Mononuclear cell (primary cell): ENCODE measurements around the gene GJD3. TPM values are rescaled to one million over a fixed set of nuclear protein-coding genes. Genes with fewer than 3 reads are reported as not detected.

ENCODE experiments used
- H3K27me3 ChIP-seq: 2 replicates; pipeline ENCODE4 v1.6.0; 2011; ENCODE audit warnings: low read length, control low read depth; ENCODE audit not compliant: insufficient read depth
- H3K4me1 ChIP-seq: 2 replicates; pipeline ENCODE4 v1.5.1; 2011; ENCODE audit warnings: mild to moderate bottlenecking, low read length, control low read depth; ENCODE audit not compliant: insufficient read depth
- H3K4me3 ChIP-seq: 2 replicates; pipeline ENCODE4 v1.5.1; 2011; ENCODE audit warnings: mild to moderate bottlenecking, low read length, moderate library complexity
- H3K9me3 ChIP-seq: 2 replicates; pipeline ENCODE4 v1.5.1; 2011; ENCODE audit warnings: low read depth, mild to moderate bottlenecking, control low read depth, low read length
- total RNA-seq: library from RNA; depleted of rRNA; stranded (reverse); fragments of >200 nt; gene quantifications from one replicate; pipeline ENCODE4 v1.2.3, GENCODE V29; 2012

GJD3 gene
- total RNA-seq, 1 donor: 0.21 TPM

DNA sequence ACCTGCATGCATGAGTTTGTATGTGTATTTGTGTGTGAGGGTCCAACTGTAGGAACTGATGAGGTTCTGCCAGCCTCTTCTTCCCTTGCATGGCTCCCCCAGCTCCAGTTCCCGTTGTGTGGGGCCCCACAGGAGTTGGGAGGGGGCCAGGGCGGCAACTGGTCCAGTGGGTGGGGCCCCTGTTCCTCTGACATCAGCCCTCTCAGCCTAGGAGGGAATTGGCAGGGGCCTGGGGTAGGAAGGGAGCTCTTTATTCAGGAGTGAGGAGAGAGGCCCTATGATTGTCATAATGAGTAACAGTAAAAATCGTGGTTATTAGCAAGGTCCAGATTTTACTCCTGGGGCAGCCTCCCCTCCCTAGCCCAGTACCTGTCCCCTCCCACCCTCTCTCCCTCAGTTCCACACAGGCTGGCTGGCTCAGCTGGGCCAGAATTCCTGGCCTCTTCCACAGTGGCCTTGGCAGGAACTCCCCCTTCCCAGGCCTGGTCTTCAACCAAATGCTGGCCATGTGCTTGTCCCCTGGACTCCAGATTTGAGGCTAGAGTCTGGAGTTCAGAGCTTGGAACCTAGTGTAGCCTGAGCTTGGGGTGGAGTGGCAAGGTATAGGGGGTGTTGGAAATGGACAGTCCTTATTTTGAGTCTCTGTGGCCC lies 36.7 kb downstream of the GJD3 start:
- Histone ChIP-seq H3K4me1 (peaks cover 100% of the 10 kb centered on the region), H3K9me3 (no peaks in the 10 kb centered on the region), H3K4me3 (no peak overlapping the region), H3K27me3 (no peaks in the 10 kb centered on the region)

DNA sequence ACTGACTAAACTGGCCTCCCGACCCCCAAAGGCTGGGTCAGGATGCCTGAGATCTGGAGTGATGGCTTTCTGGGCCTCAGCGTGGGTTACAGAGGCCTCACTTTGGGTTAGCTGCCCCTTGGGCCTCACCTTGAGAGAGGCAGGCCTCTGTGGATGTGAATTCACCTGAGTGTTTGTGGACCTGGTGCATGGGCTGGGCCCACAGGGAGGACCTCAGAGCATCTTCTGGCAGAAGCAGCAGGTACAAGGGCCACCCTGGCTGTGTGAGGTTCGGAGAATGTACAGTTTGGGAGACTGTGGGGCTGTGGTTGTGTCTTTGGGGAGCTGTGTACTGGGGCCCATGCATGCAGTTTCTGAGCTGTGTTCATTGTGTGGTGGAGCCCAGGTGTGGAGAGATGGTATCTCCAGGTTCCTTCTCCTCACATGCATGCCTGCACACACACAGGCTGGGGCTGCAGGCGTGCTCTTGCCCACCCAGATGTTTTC lies 37.2 kb downstream of the GJD3 start:
- Histone ChIP-seq H3K9me3 (no peaks in the 10 kb centered on the region), H3K4me1 (peaks cover 96% of the 10 kb centered on the region), H3K27me3 (no peaks in the 10 kb centered on the region), H3K4me3 (no peak overlapping the region)

- no peaks in the 10 kb centered on the region for H3K9me3 ChIP-seq
- peaks cover 96% of the 10 kb centered on the region for H3K4me1 ChIP-seq
- H3K4me3 ChIP-seq: peak overlapping the region; percentile 15
- no peaks in the 10 kb centered on the region for H3K27me3 ChIP-seq
These were observed 37.7 kb downstream of the GJD3 start for GRCh38 chr17:40326832-40327199.

DNA sequence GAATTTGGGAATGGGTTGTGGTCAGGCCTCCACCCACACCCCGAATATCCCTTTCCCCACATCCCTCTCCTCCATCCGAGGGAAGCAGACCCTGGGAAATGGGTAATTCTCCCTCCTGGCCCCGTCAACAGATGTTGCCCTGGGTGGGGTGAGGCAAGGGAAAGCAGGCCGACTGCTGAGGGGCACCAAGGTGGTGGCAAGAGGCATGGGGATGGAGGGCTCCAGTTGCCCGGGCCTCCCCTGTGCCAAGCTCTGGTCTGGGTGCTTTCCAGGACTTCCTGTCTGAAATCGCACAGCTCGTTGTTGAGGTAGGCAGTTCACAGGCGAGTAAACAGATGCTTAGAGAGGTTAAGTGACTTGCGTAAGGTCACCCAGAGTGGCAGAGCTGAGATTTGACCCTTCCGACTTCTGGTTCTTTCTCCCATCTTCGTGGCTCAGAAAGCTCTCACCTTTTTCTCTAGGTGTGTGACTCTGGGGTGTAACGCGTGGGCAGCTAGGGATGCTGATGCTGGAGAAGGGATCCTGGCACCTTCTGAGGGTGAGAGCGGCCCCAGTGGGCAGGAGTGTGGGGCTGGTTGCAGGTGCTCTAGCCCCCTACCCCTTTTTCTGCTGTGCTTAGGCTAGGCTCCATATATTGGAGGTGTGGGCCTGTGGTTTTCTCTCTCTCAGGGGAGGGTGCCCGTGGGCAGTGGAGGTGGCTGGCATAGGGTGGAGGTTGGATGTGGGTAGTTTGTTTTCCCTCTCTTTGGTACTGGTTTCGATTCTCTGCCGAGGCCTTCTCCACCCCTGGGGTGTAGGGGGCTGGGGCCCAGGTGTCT lies 38.3 kb downstream of the GJD3 start:
- Histone ChIP-seq H3K9me3 (no peaks in the 10 kb centered on the region), H3K4me3 (peak overlapping the region; percentile 15), H3K27me3 (no peaks in the 10 kb centered on the region), H3K4me1 (peaks cover 96% of the 10 kb centered on the region)

DNA sequence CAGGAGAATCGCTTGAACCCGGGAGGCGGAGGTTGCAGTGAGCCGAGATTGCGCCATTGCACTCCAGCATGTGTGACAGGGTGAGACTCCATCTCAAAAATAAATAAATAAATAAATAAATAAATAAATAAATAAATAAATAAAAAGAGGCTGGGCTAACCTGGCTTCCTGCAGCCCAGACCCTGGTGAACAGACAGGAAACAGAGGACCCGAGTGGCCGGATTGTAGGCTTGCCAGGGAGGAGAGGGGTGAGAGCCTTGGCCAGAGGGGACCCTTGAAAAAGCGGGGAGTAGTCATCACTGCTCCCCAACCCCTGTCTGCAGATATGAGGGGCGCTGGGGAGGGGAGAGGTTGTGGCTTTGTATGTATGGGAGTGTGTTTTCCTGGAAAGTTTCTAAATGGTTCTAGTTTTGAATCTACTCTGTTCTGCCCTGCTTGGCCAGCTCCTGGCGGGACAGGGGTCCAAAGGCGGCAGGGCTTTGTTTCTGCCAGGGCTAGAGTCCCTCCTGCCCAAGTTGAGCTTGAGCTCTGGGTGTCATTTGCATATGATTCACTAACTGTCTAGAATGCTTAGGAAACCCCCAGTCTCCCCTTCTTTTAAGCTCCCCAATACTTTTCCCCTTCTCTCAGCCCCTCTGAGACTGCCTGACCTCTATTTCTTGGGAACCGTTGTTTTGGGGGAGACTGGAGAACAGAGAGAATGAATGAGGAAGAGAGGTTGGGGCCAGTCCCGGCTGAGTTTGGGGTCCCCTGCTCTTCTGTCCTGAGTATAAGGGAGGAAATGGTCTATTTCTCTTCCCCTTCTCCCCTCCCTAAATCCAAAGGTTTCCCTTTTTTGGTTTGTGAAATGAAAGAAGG lies 39.2 kb downstream of the GJD3 start:
- no peaks in the 10 kb centered on the region for H3K27me3 ChIP-seq
- H3K9me3 ChIP-seq: no peaks in the 10 kb centered on the region
- H3K4me3 ChIP-seq: no peak overlapping the region
- peaks cover 96% of the 10 kb centered on the region for H3K4me1 ChIP-seq

DNA sequence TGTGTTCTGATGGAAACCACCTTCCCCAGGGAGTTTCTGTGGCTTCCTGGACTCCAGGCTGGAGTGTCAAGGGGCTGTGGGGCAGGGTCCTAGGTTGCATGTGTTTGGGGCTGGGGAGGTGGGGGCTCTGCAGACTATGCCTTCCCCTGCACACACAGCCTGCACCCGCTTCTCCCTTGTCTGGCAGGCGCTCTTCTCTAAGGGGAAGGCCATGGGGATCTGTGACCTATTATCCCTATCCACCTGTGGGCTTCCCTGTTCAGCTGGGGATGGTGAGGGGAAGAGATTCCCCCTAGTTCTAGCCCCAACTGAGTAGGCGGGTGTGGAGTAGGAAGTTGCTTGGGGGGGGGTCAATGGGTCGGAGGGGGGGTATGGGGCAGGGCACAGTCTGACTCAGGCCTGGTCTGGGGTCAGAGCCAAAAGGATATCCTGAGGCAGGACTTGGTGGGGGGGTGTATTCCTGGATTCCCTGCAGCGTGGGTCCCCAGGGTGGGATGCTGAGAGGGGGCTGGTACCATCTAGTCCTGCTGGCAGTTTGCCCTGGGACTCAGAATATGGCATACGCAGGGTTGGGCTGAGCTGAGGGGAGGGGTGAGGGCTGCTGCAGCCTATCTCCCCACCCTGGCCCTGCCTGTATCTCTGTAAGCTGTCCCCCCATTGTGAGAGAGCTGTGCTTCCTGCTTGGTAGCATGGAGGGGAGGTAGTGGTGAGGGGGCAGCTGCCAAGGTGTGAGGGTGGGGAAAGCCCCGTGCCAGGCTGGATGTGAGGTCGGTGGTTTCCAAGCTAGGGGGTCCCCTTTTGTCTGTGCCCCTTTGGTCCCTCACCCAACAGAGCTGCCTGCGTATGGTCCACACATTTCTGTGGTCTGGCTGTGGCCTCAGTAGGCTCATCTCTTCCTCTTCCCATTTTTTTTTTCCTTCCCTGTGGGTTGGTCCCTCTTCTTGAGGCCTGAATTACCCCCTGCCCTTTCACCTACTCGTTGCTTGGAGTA lies 40.9 kb downstream of the GJD3 start:
- peak overlapping the region; percentile 98 for H3K4me3 ChIP-seq
- no peaks in the 10 kb centered on the region for H3K9me3 ChIP-seq
- peaks cover 95% of the 10 kb centered on the region for H3K4me1 ChIP-seq
- H3K27me3 ChIP-seq: no peaks in the 10 kb centered on the region

GRCh38 chr17:40322358-40323315 lies 41.9 kb downstream of the GJD3 start:
- H3K9me3 ChIP-seq: no peaks in the 10 kb centered on the region
- no peaks in the 10 kb centered on the region for H3K27me3 ChIP-seq
- H3K4me1 ChIP-seq: peaks cover 87% of the 10 kb centered on the region
- peak overlapping the region; percentile 98 for H3K4me3 ChIP-seq

DNA sequence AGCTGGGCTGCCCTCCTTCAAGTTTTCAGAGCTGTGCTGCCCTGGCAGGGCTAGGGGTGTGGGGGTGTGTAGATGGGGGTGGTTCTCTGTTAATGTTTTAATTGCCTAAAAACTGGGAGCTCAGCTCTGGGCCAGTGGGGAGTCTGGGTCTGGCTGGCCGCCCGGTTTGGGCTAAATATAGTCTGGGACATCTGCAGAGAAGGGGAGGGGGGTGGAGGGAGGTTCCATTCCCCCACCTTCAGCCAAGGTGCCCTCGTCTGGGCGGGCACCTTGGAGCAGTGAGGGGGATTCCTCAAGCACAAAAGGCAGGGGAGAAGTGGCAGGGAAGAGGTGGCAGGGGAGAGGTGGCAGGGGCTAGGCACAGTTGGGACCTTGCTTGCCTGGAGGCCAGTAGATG lies 42.6 kb downstream of the GJD3 start:
- no peaks in the 10 kb centered on the region for H3K9me3 ChIP-seq
- peaks cover 87% of the 10 kb centered on the region for H3K4me1 ChIP-seq
- peak overlapping the region; percentile 98 for H3K4me3 ChIP-seq
- H3K27me3 ChIP-seq: no peaks in the 10 kb centered on the region

DNA sequence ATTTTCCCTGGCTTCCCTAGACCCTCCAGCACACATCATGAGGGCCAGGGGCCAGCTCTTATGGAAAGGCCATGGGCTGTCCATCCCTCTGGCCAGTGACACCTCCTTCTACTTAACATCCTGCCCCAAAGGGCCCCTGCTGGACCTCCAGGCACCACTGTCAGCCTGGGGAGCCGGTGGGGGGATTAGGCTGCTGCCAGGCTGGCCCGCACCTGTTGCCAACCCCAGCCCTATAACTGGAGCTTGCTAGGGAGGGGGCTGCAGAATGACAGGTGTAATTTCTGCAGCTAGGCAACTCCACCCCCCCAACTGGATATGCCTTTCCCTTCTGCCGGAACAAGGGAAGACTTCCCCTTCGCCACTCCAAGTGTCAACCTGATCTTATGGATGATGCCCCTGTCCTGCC lies 43.0 kb downstream of the GJD3 start:
- peaks cover 87% of the 10 kb centered on the region for H3K4me1 ChIP-seq
- H3K4me3 ChIP-seq: peak overlapping the region; percentile 98
- no peaks in the 10 kb centered on the region for H3K9me3 ChIP-seq
- no peaks in the 10 kb centered on the region for H3K27me3 ChIP-seq

DNA sequence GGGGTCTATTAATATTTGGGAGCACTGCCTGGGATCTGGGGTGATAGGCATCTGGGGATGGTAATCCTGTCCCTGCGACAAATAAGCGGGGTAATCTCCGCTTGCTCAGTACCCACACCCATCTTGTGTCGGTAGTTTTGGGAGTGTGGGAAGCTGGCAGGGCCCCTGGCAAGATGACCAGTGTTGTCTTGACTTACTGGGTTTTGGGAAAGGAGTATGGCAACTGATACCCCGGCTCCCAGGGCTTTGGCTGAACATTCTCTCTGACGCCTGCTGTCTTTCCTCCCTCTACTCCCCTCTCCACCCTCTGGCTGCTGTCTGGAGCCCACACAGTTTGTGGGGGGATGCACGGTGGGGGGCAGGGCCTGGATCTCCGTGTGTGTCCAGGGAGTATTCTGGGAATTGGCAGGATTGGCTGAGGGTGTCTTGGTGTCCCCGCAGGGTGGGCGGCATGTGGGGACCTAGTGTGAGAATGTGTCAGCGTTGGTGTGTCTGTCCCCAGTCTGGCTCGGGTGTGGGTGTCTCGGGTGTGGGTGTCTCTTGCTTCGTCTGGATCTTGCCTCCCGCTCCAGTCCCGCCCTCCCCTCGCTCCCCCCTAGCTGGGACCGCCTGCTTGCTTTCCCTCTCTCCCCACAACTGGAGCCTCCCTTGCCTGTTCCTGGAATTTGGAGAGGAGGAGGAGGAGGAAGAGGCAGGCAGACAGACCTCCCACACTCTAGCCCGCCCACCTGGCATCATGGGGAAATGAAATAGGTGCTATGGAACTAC lies 43.6 kb downstream of the GJD3 start:
- Histone ChIP-seq H3K27me3 (no peaks in the 10 kb centered on the region), H3K4me3 (peak overlapping the region; percentile 98), H3K9me3 (no peaks in the 10 kb centered on the region), H3K4me1 (peaks cover 87% of the 10 kb centered on the region)

DNA sequence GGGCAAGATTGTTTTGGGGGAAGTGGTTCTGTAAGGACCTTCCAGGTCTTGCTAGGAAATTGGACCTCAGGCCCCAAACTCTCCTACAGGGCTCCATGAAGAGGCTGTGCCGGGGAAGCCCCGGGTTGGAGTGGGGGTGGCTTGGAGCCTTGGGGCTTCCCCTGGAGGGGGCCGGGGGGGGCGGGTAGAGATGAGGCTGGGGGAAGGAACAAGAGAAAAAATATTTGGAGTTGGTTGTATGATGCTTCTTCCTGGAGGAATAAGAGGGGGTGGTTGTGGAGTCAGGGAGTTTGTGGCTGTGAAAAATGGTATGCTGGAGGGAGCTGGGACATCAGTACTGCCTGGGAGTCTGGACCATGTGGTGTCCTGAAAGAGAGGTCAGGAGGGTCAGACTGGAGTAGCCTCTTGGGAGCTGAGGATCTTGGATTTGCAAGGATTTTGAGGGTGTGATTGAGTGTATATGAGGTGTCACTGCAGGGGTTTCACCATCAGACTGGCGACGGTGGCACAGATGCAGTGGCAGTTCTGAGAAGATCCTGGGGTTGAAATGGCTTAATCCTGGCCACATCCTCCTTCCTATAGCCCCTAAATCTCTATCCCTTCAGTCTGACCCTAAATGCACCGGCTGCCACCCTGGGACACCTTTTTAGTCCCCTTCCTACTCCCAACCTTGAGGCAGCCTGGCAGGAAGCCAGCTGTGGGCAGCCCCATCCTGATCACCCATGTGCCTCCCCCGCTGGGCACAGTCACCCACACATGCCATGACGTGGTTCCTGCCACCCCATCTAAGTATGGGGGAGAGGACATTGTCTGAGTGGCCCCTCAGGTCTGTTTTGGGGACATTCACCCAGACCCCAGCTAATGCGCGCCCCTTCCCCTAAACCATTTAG lies 44.6 kb downstream of the GJD3 start:
- Histone ChIP-seq H3K27me3 (no peaks in the 10 kb centered on the region), H3K4me3 (peak overlapping the region; percentile 98), H3K9me3 (no peaks in the 10 kb centered on the region), H3K4me1 (peaks cover 87% of the 10 kb centered on the region)

- Histone ChIP-seq H3K9me3 (no peaks in the 10 kb centered on the region), H3K27me3 (no peaks in the 10 kb centered on the region), H3K4me3 (peak overlapping the region; percentile 98), H3K4me1 (peaks cover 86% of the 10 kb centered on the region)
These were observed 45.6 kb downstream of the GJD3 start for GRCh38 chr17:40318830-40319391.
